ENCODE results near the gene MYH1.

- TF ChIP-seq, protein P1, sequence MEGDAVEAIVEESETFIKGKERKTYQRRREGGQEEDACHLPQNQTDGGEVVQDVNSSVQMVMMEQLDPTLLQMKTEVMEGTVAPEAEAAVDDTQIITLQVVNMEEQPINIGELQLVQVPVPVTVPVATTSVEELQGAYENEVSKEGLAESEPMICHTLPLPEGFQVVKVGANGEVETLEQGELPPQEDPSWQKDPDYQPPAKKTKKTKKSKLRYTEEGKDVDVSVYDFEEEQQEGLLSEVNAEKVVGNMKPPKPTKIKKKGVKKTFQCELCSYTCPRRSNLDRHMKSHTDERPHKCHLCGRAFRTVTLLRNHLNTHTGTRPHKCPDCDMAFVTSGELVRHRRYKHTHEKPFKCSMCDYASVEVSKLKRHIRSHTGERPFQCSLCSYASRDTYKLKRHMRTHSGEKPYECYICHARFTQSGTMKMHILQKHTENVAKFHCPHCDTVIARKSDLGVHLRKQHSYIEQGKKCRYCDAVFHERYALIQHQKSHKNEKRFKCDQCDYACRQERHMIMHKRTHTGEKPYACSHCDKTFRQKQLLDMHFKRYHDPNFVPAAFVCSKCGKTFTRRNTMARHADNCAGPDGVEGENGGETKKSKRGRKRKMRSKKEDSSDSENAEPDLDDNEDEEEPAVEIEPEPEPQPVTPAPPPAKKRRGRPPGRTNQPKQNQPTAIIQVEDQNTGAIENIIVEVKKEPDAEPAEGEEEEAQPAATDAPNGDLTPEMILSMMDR (conservative IDR thresholded peaks at IDR 0.05; ENCODE audit: low read depth, low read length), result no peak
- TF ChIP-seq EZH2 (IDR thresholded peaks at IDR 0.05; ENCODE audit: low read length, unreplicated experiment) (no peak), EZH2phosphoT487 (IDR thresholded peaks at IDR 0.05; ENCODE audit: borderline replicate concordance, low read length) (no peak)
These were observed 39.7 kb upstream of the MYH1 start for GRCh38 chr17:10558049-10558448.
